Gastrocnemius medialis (tissue), 4 donors: ENCODE results near the gene GSX2.

Source experiments
- POLR2A ChIP-seq, 2 donors: fragments of 450-650 bp; IDR thresholded peaks; one replicate each; pipeline ENCODE4 v1.6.1; 2017; ENCODE audit warnings: antibody characterized with exemption in 2 of 2, mild to moderate bottlenecking in 2 of 2, moderate library complexity in 2 of 2
- TF ChIP-seq, protein P1 (sequence below), 5 experiments: fragments of 450-650 bp in 3 of 5; fragments of 200-600 bp in 2 of 5; sonication (generic) in 2 of 5; IDR thresholded peaks in 4 of 5; conservative IDR thresholded peaks in 1 of 5; 1 replicate in 4 of 5; 2 replicates in 1 of 5; pipeline ENCODE4 v1.5.1; 2016 to 2019; ENCODE audit warnings: antibody characterized with exemption in 5 of 5, mild to moderate bottlenecking in 3 of 5, moderate library complexity in 3 of 5

DNA sequence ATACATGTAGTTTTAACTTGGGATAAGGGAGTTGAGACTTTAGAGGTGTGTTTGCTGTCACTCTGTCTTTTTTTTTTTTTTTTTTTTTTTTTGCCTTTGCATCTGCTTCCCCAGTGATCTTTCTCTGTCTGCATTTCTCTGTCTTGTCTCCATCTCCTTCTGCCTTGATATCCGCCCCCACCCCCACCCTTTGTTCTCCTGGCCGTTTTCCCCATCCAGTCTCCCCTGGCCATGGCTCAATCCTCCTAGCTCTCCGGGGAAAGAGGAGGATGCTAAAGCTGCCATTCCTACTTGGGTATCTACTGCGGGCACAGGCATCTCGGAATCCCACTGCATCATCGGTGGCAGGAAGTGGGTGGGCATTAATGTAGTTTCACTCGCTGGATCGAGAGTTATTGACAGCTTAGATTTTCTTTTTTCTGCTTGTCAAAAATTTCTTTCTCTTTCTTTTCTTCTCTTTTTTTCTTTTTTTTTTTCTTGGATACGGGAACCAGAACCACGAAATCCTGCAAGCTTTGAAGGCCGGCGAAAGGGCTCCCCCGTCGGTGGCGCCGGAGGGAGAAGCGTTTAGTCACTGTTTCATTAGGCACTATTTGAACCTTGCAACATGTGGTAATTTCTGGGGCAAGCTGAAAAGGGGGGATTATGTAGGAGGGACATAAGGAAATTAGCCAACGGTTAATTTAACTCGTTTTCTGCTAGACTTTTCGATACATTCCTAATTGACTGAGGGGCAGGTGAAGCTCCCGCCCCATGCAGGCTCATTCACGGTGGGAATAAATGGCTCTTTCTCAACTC lies 8.2 kb downstream of the GSX2 start:
- TF ChIP-seq, protein P1, sequence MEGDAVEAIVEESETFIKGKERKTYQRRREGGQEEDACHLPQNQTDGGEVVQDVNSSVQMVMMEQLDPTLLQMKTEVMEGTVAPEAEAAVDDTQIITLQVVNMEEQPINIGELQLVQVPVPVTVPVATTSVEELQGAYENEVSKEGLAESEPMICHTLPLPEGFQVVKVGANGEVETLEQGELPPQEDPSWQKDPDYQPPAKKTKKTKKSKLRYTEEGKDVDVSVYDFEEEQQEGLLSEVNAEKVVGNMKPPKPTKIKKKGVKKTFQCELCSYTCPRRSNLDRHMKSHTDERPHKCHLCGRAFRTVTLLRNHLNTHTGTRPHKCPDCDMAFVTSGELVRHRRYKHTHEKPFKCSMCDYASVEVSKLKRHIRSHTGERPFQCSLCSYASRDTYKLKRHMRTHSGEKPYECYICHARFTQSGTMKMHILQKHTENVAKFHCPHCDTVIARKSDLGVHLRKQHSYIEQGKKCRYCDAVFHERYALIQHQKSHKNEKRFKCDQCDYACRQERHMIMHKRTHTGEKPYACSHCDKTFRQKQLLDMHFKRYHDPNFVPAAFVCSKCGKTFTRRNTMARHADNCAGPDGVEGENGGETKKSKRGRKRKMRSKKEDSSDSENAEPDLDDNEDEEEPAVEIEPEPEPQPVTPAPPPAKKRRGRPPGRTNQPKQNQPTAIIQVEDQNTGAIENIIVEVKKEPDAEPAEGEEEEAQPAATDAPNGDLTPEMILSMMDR (IDR thresholded peaks at IDR 0.05 in 4 of 5, conservative IDR thresholded peaks at IDR 0.05 in 1 of 5): no peak
- no peak for TF ChIP-seq POLR2A (IDR thresholded peaks at IDR 0.05)
